LNCAP (cell line): ENCODE data around the gene DEGS2.

Experiments used
- CTCF ChIP-seq: fragments of 450-650 bp; IDR thresholded peaks from 2 replicates; pipeline ENCODE4 v1.5.1; 2017; ENCODE audit warnings: mild to moderate bottlenecking

Gene DEGS2

GRCh38 chr14:100106250-100107112, 53.0 kb downstream of the DEGS2 start:
- no peak for TF ChIP-seq CTCF

GRCh38 chr14:100105357-100106169, 53.9 kb downstream of the DEGS2 start:
- no peak for TF ChIP-seq CTCF

GRCh38 chr14:100104523-100105300, 54.7 kb downstream of the DEGS2 start:
- TF ChIP-seq CTCF = no peak; the same call in 1 of the 2 replicates

- no peak for TF ChIP-seq CTCF
Observed at GRCh38 chr14:100104006-100104352, 55.5 kb downstream of the DEGS2 start.

- no peak for TF ChIP-seq CTCF
Observed at GRCh38 chr14:100103250-100104005, 56.0 kb downstream of the DEGS2 start.

GRCh38 chr14:100102156-100102785, 57.2 kb downstream of the DEGS2 start:
- no peak for TF ChIP-seq CTCF
